CD4-positive, alpha-beta T cell treated with Interleukin-15 for 4 hours (primary cell): ENCODE measurements around the gene PRPF8.

Experiments used
- DNase-seq: peaks from one replicate; pipeline ENCODE4 v3.0.0-alpha.2; 2020; ENCODE audit warnings: low spot score

PRPF8 gene

GRCh38 chr17:1625581-1625980, 59.1 kb downstream of the PRPF8 start:
- no peak for DNase-seq

GRCh38 chr17:1625053-1625452, 59.6 kb downstream of the PRPF8 start:
- DNase-seq = no peak

GRCh38 chr17:1624650-1625049, 60.0 kb downstream of the PRPF8 start:
- no peak for DNase-seq

- no peak for DNase-seq
Measured at GRCh38 chr17:1623057-1623630, 61.5 kb downstream of the PRPF8 start.

- no peak for DNase-seq
Measured at GRCh38 chr17:1621273-1621954, 63.3 kb downstream of the PRPF8 start.

- no peak for DNase-seq
Measured at GRCh38 chr17:1620486-1620885, 64.2 kb downstream of the PRPF8 start.

- no peak for DNase-seq
Measured at GRCh38 chr17:1617620-1618174, 67.0 kb downstream of the PRPF8 start.

- no peak for DNase-seq
Measured at GRCh38 chr17:1616101-1616500, 68.6 kb downstream of the PRPF8 start.

GRCh38 chr17:1612400-1612799, 72.3 kb downstream of the PRPF8 start:
- DNase-seq = no peak

GRCh38 chr17:1611715-1612114, 73.0 kb downstream of the PRPF8 start:
- DNase-seq = no peak

GRCh38 chr17:1608676-1609075, 76.0 kb downstream of the PRPF8 start:
- DNase-seq = no peak

GRCh38 chr17:1607971-1608320, 76.7 kb downstream of the PRPF8 start:
- no peak for DNase-seq

- no peak for DNase-seq
Measured at GRCh38 chr17:1606352-1606985, 78.2 kb downstream of the PRPF8 start.

GRCh38 chr17:1605681-1606351, 78.9 kb downstream of the PRPF8 start:
- no peak for DNase-seq

GRCh38 chr17:1604831-1605528, 79.7 kb downstream of the PRPF8 start:
- DNase-seq = no peak

GRCh38 chr17:1601571-1601970, 83.1 kb downstream of the PRPF8 start:
- DNase-seq = no peak
